ENCODE measurements around the gene LIN7C.
A peak's percentile ranks its signal among the peaks of the same experiment; 100 is the strongest.

Gene LIN7C

GRCh38 chr11:27496461-27496860 lies 10.1 kb downstream of the LIN7C start:
- no peak overlapping the region for H3K4me3 ChIP-seq (ENCODE audit: low read depth, low read length)
- TF ChIP-seq CTCF (IDR thresholded peaks at IDR 0.05; ENCODE audit: low read depth, low read length): no peak

- H3K4me3 ChIP-seq (ENCODE audit: low read depth, low read length): no peak overlapping the region
- TF ChIP-seq CTCF (IDR thresholded peaks at IDR 0.05; ENCODE audit: low read depth, low read length): no peak
Observed at GRCh38 chr11:27495710-27496300, 10.8 kb downstream of the LIN7C start.

GRCh38 chr11:27489092-27489491 lies 17.5 kb downstream of the LIN7C start:
- no peak overlapping the region for H3K4me3 ChIP-seq (ENCODE audit: low read depth, low read length)
- no peak for TF ChIP-seq CTCF (IDR thresholded peaks at IDR 0.05; ENCODE audit: low read depth, low read length)

- TF ChIP-seq CTCF (IDR thresholded peaks at IDR 0.05; ENCODE audit: low read depth, low read length): no peak
Observed at GRCh38 chr11:27487706-27488105, 18.9 kb downstream of the LIN7C start.

GRCh38 chr11:27485930-27486773 lies 20.4 kb downstream of the LIN7C start:
- no peak overlapping the region for H3K4me3 ChIP-seq (ENCODE audit: low read depth, low read length)
- TF ChIP-seq CTCF (IDR thresholded peaks at IDR 0.05; ENCODE audit: low read depth, low read length): peak; percentile 64; the same call in 1 of the 2 replicates

More at GRCh38 chr11:27487706-27488105, 18.9 kb downstream of the LIN7C start:
- H3K4me3 ChIP-seq (ENCODE audit: low read depth, low read length): no peak overlapping the region

GRCh38 chr11:27482793-27483192 lies 23.8 kb downstream of the LIN7C start:
- H3K4me3 ChIP-seq (ENCODE audit: low read depth, low read length): no peak overlapping the region
- TF ChIP-seq CTCF (IDR thresholded peaks at IDR 0.05; ENCODE audit: low read depth, low read length): no peak

GRCh38 chr11:27481992-27482391 lies 24.6 kb downstream of the LIN7C start:
- H3K4me3 ChIP-seq (ENCODE audit: low read depth, low read length): no peak overlapping the region
- no peak for TF ChIP-seq CTCF (IDR thresholded peaks at IDR 0.05; ENCODE audit: low read depth, low read length)

All from WI38 (cell line).